ENCODE data around the gene RFTN1. TPM values are rescaled to one million over a fixed set of nuclear protein-coding genes. Genes with fewer than 3 reads are reported as not detected.

The RFTN1 gene
- total RNA-seq, 2 experiments from 2014 or later, result 55.7 to 56.4 TPM

DNA sequence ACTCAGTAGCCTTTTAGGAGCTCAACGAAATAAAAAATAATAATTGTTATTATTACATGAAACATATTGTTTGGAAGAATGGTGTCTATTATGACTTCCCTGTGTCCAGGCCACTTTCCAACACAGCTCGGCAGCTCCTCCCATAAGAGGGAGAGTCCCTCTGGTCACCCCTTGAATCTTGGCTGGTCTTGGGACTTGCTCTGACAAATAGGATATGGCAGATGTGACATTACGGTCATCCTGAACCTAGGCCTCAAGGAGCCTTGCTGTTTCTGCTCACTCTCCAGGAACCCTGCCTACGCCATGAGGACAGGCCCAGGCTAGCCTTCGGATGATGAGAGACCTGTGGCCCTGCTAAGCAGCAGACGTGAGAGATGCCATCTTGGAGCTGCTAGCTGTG, 176.7 kb downstream of the RFTN1 start:
- intact Hi-C loops (cut with DNase I, micrococcal nuclease), result loop anchor here in 1 of 2 experiments (5.0 kb wide), 1 partner anchor 35 kb away; no protein-coding TSS in a partner anchor
- peaks cover 78% of the 10 kb centered on the region for H3K4me1 Mint-ChIP-seq (ENCODE audit: low read depth)
- no peaks in the 10 kb centered on the region for H3K27me3 ChIP-seq (ENCODE audit: control insufficient read depth in 1 of 2, insufficient read depth in 2 of 2, low read length in 2 of 2)
- DNase-seq, result no peak
- peaks cover 36% of the 10 kb centered on the region for H3K4me1 ChIP-seq (ENCODE audit: insufficient read depth, low read length)
- peaks cover 0 to 1% of the 10 kb centered on the region in 2 experiments for H3K9me3 ChIP-seq (ENCODE audit: control insufficient read depth in 1 of 2, insufficient read depth in 1 of 2, low read length in 2 of 2)
- CTCF ChIA-PET, result interaction anchor here (0.7 kb wide), 1 partner anchor 110 kb away, joined by 3 read pairs; no protein-coding TSS in a partner anchor
- peaks cover 6% of the 10 kb centered on the region for H3K9me3 Mint-ChIP-seq
- H3K27me3 Mint-ChIP-seq, result no peaks in the 10 kb centered on the region
- H3K36me3 ChIP-seq (ENCODE audit: insufficient read depth, low read length), result peaks cover 52% of the 10 kb centered on the region
- H3K36me3 Mint-ChIP-seq (ENCODE audit: low read depth), result peaks cover 87% of the 10 kb centered on the region
- peak overlapping the region; percentile 82 for H3K27ac Mint-ChIP-seq
- no peak for ATAC-seq (ENCODE audit: poor library complexity)
- TF ChIP-seq, protein P1, sequence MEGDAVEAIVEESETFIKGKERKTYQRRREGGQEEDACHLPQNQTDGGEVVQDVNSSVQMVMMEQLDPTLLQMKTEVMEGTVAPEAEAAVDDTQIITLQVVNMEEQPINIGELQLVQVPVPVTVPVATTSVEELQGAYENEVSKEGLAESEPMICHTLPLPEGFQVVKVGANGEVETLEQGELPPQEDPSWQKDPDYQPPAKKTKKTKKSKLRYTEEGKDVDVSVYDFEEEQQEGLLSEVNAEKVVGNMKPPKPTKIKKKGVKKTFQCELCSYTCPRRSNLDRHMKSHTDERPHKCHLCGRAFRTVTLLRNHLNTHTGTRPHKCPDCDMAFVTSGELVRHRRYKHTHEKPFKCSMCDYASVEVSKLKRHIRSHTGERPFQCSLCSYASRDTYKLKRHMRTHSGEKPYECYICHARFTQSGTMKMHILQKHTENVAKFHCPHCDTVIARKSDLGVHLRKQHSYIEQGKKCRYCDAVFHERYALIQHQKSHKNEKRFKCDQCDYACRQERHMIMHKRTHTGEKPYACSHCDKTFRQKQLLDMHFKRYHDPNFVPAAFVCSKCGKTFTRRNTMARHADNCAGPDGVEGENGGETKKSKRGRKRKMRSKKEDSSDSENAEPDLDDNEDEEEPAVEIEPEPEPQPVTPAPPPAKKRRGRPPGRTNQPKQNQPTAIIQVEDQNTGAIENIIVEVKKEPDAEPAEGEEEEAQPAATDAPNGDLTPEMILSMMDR (IDR thresholded peaks at IDR 0.05), result no peak
- POLR2A ChIA-PET, result interaction anchor here (1.1 to 2.7 kb wide), 5 partner anchors 16 to 50 kb away, joined by 3 to 12 read pairs (median 4); no protein-coding TSS in a partner anchor
- no peak overlapping the region for H3K4me3 ChIP-seq (ENCODE audit: low read length)
- H3K4me3 Mint-ChIP-seq, result no peak overlapping the region
- no peak overlapping the region for H3K27ac ChIP-seq (ENCODE audit: low read depth in 1 of 2, low read length in 2 of 2)

DNA sequence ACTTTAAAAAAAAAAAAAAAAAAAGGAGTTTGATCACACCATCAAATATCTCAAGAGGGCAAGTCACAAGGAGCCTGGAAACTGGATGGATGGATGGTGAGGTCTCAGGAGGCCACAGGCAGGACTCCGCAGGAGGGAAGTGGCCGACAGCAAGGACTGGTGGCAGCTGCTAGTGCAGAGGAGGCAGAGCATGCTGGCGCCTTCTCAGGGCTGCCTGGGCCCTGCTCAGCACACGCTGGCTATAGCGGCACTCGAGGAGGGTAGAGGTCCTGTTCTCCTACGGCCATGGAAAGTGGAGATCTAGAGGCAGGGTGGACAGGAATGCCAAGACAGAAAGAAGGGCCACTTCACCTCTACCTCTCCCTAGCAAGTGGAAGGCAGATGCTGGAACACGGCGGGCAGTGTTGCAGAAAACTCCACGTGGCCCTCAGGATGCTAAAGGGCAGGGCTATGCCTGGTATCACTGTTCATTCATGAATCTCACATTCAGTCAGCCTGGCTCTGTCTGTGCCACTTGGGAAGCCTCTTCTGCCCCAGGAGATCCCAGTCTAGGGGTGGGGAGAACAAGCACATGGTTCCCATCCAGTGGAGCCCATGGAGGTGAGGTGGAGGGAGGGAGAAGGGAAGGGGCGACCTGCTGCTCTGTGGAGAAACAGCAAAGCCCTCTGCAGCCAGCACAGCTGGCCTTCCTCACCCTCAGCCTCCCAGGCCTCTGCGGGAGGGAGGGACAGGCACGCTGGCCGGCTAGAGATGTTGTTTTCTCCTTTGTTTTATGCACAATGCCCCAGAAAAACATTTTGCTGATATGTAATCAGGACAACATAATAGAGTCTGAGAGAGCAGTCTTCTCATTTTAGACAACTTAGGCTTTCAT, 177.5 kb downstream of the RFTN1 start:
- peaks cover 36% of the 10 kb centered on the region for H3K4me1 ChIP-seq (ENCODE audit: insufficient read depth, low read length)
- CTCF ChIA-PET, result interaction anchor here (1.6 kb wide), 1 partner anchor 46 kb away, joined by 4 read pairs; no protein-coding TSS in a partner anchor
- DNase-seq, result peak in 1 of 14 experiments; percentile 11

GRCh38 chr3:16335333-16335732, 178.2 kb downstream of the RFTN1 start:
- no peak overlapping the region for H3K4me3 Mint-ChIP-seq
- no peak overlapping the region for H3K4me3 ChIP-seq (ENCODE audit: low read length)
- peaks cover 67% of the 10 kb centered on the region for H3K36me3 ChIP-seq (ENCODE audit: insufficient read depth, low read length)

More for the DNA sequence above, 177.5 kb downstream of the RFTN1 start:
- Histone ChIP-seq H3K9me3 (ENCODE audit: control insufficient read depth in 1 of 2, insufficient read depth in 1 of 2, low read length in 2 of 2) (peaks cover 0 to 10% of the 10 kb centered on the region in 2 experiments), H3K36me3 (ENCODE audit: insufficient read depth, low read length) (peaks cover 60% of the 10 kb centered on the region), H3K4me3 (ENCODE audit: low read length) (no peak overlapping the region), H3K27me3 (ENCODE audit: control insufficient read depth in 1 of 2, insufficient read depth in 2 of 2, low read length in 2 of 2) (no peaks in the 10 kb centered on the region), H3K27ac (ENCODE audit: low read depth in 1 of 2, low read length in 2 of 2) (no peak overlapping the region)
- Mint-ChIP-seq H3K9me3 (peaks cover 10% of the 10 kb centered on the region), H3K4me3 (no peak overlapping the region), H3K27ac (peak overlapping the region; percentile 82), H3K4me1 (ENCODE audit: low read depth) (peaks cover 75% of the 10 kb centered on the region), H3K36me3 (ENCODE audit: low read depth) (peaks cover 91% of the 10 kb centered on the region), H3K27me3 (no peaks in the 10 kb centered on the region)
- POLR2A ChIA-PET, result interaction anchor here (1.1 to 2.7 kb wide), 5 partner anchors 16 to 49 kb away, joined by 3 to 12 read pairs (median 4); no protein-coding TSS in a partner anchor
- intact Hi-C loops (cut with DNase I, micrococcal nuclease), result loop anchor here in 1 of 2 experiments (5.0 kb wide), 1 partner anchor 36 kb away; no protein-coding TSS in a partner anchor
- ATAC-seq (ENCODE audit: poor library complexity), result no peak
- TF ChIP-seq, protein P1 (IDR thresholded peaks at IDR 0.05), result no peak

More at GRCh38 chr3:16335333-16335732, 178.2 kb downstream of the RFTN1 start:
- intact Hi-C loops (cut with DNase I, micrococcal nuclease), result loop anchor here in 1 of 2 experiments (5.0 kb wide), 1 partner anchor 37 kb away; no protein-coding TSS in a partner anchor
- Histone ChIP-seq H3K27ac (ENCODE audit: low read depth in 1 of 2, low read length in 2 of 2) (no peak overlapping the region), H3K9me3 (ENCODE audit: control insufficient read depth in 1 of 2, insufficient read depth in 1 of 2, low read length in 2 of 2) (peaks cover 0 to 16% of the 10 kb centered on the region in 2 experiments), H3K4me1 (ENCODE audit: insufficient read depth, low read length) (peaks cover 36% of the 10 kb centered on the region), H3K27me3 (ENCODE audit: control insufficient read depth in 1 of 2, insufficient read depth in 2 of 2, low read length in 2 of 2) (no peaks in the 10 kb centered on the region)
- TF ChIP-seq, protein P1 (IDR thresholded peaks at IDR 0.05), result no peak
- H3K27me3 Mint-ChIP-seq, result no peaks in the 10 kb centered on the region
- peaks cover 70% of the 10 kb centered on the region for H3K4me1 Mint-ChIP-seq (ENCODE audit: low read depth)
- peaks cover 91% of the 10 kb centered on the region for H3K36me3 Mint-ChIP-seq (ENCODE audit: low read depth)
- ChIA-PET CTCF (interaction anchor here (1.4 to 1.6 kb wide), 2 partner anchors 40 to 45 kb away, joined by 3 to 4 read pairs; no protein-coding TSS in a partner anchor), POLR2A (no interaction called here)
- peak overlapping the region; percentile 82 for H3K27ac Mint-ChIP-seq
- ATAC-seq (ENCODE audit: poor library complexity), result no peak
- peak in 1 of 14 experiments; percentile 3 for DNase-seq
- peaks cover 12% of the 10 kb centered on the region for H3K9me3 Mint-ChIP-seq

Measured in CD4-positive, alpha-beta T cell (primary cell).